ENCODE measurements around the gene C1QTNF2. TPM values are rescaled to one million over a fixed set of nuclear protein-coding genes. Genes with fewer than 3 reads are reported as not detected.
A peak's percentile ranks its signal among the peaks of the same experiment; 100 is the strongest.
"Not testable (repeated sequence)": the region's sequence is repeated elsewhere in the genome, so short reads cannot be mapped to it uniquely, and the experiment has no call there.

Gene C1QTNF2
- total RNA-seq, 4 donors from 2014 or later: 0.59 to 0.65 TPM; not detected in 2

DNA sequence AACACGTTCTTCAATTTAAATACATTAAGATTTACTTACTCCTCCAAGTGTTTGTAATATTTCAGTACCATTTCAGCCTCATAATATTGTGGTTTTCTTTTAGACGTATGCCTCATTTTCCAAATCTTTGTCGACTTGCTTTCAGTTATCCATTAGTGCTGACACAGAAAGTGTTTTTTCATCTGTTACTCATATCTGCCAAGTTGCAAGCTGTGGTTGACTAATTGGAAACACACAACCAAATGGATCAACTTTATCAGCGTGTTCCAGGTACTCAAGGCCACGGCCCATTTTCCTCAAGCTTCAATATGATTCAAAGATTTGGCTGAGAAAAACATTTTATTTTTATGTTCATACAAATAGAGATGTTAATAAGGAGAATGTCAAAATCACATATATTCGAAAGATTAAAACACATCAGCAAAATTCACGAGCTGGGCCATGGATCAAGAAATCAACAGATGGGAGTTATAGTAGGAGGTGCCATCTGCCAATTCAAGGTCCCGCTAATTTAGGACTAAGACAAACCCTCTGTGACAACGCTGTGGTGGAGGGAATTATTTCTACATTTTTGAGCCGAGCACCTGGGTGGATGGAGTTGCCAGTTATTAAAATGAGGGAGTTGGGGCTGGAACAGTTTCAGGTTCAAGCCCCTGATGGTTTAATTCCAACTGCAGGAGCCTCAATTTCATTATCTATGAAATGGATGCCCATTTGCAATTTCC is 30.9 kb downstream of the C1QTNF2 start:
- no peak overlapping the region for H3K4me3 ChIP-seq (ENCODE audit: low read depth, poor library complexity, severe bottlenecking)
- no peak for TF ChIP-seq CTCF (IDR thresholded peaks at IDR 0.05)
- no peak for TF ChIP-seq POLR2A (IDR thresholded peaks at IDR 0.05)
- DNase-seq (ENCODE audit: low spot score in 2 of 2): no peak
- 35 to 38% methylated on average over 10 of the region's 10 CpGs for WGBS, 2 donors
- intact Hi-C loops (cut with DNase I; ENCODE audit: low total_unique reads): no loop called here

- intact Hi-C loops (cut with DNase I; ENCODE audit: low total_unique reads); H3K4me3 ChIP-seq (ENCODE audit: low read depth, poor library complexity, severe bottlenecking): not testable (repeated sequence)
- DNase-seq (ENCODE audit: low spot score in 2 of 2): peak in 1 of 2 donors; percentile 15
- WGBS, 2 donors: 89 to 95% methylated on average over 3 of the region's 3 CpGs
These were observed 35.7 kb downstream of the C1QTNF2 start for GRCh38 chr5:160334716-160335115.

- DNase-seq (ENCODE audit: low spot score in 2 of 2): peak in 1 of 2 donors; percentile 49
- intact Hi-C loops (cut with DNase I; ENCODE audit: low total_unique reads): no loop called here
- 73 to 76% methylated on average over 3 of the region's 3 CpGs for WGBS, 2 donors
- H3K4me3 ChIP-seq (ENCODE audit: low read depth, poor library complexity, severe bottlenecking): no peak overlapping the region
- TF ChIP-seq POLR2A (IDR thresholded peaks at IDR 0.05) (no peak), CTCF (IDR thresholded peaks at IDR 0.05) (no peak)
These were observed 36.7 kb downstream of the C1QTNF2 start for GRCh38 chr5:160333721-160334120.

DNA sequence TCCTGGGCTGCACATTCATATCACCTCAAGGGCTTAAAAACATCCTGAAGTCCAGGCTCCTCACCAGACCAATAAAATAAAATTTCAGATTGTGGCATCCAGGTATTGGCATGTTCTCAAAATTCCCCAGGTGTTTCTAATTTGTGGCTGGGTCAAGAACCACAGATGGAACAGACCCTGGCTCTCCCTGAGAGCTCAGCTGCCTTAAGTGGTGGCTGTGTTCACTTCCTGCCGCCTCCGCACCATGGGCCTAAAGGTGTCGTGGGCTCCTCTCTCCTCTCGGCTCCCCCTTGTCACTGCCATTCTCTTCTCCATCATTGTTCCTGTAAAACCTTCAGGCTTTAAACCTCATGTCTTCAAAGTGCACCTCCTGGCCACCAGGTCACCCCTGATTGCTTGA is 40.2 kb downstream of the C1QTNF2 start:
- intact Hi-C loops (cut with DNase I; ENCODE audit: low total_unique reads): no loop called here
- 86 to 92% methylated on average over 4 of the region's 4 CpGs for WGBS, 2 donors
- TF ChIP-seq CTCF (IDR thresholded peaks at IDR 0.05) (no peak), POLR2A (IDR thresholded peaks at IDR 0.05) (no peak)
- H3K4me3 ChIP-seq (ENCODE audit: low read depth, poor library complexity, severe bottlenecking): no peak overlapping the region
- no peak for DNase-seq (ENCODE audit: low spot score in 2 of 2)

DNA sequence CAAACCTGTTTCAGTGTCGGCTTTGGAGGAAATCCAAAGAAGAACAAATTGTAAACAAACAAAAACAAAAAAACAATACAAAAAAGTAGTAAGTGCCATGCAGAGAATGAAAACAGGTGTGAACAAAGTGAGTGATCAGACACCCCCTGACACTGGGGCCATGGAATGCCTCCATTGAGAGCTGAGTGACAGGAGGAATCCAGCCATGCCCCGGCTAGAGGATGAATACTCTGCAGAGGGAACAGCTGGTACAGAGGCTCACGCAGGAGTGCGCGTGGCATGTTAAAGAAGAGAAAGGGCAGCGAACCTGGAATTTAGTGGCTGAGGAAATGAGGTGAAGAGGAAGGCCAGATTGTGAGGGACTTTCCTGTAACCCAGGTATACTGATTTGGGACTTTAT is 42.6 kb downstream of the C1QTNF2 start:
- no peak for DNase-seq (ENCODE audit: low spot score in 2 of 2)
- no peak overlapping the region for H3K4me3 ChIP-seq (ENCODE audit: low read depth, poor library complexity, severe bottlenecking)
- no peak for TF ChIP-seq POLR2A (IDR thresholded peaks at IDR 0.05)
- WGBS, 2 donors: 81 to 82% methylated on average over 6 of the region's 6 CpGs
- intact Hi-C loops (cut with DNase I; ENCODE audit: low total_unique reads): no loop called here

- DNase-seq (ENCODE audit: low spot score in 2 of 2): no peak
- WGBS, 2 donors: 81 to 95% methylated on average over 2 of the region's 2 CpGs
- no peak overlapping the region for H3K4me3 ChIP-seq (ENCODE audit: low read depth, poor library complexity, severe bottlenecking)
- TF ChIP-seq POLR2A (IDR thresholded peaks at IDR 0.05) (no peak), CTCF (IDR thresholded peaks at IDR 0.05) (no peak)
- intact Hi-C loops (cut with DNase I; ENCODE audit: low total_unique reads): no loop called here
These were observed 43.4 kb downstream of the C1QTNF2 start for GRCh38 chr5:160326981-160327380.

DNA sequence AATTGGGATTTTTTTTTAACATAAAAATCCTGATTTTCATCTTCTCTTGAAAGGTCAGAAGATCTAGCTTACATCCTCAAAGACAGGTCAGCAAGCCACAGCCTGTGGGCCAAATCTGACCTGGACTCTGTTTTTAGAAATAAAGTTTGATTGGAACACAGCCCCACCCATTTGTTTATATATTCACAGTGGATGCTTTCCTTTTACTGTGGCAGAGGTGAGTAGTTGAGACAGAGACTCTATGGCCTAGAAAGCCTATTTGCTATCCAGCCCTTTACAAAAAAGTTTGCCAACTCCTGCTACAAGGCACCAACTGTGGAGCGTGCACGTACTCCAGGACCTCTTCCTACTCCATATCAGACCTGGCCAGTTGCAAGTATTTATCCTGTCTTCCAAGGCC is 44.7 kb downstream of the C1QTNF2 start:
- WGBS, 2 donors: 96 to 100% methylated on average over 2 of the region's 2 CpGs
- intact Hi-C loops (cut with DNase I; ENCODE audit: low total_unique reads): no loop called here
- TF ChIP-seq POLR2A (IDR thresholded peaks at IDR 0.05) (no peak), CTCF (IDR thresholded peaks at IDR 0.05) (no peak)
- no peak for DNase-seq (ENCODE audit: low spot score in 2 of 2)
- no peak overlapping the region for H3K4me3 ChIP-seq (ENCODE audit: low read depth, poor library complexity, severe bottlenecking)
